GM13976 (cell line): Measurements from ENCODE around the gene HOXA4.

ENCODE experiments used
- DNase-seq: peaks from one replicate; pipeline ENCODE4 v3.0.0; 2012; ENCODE audit warnings: low spot score
- CTCF ChIP-seq: IDR thresholded peaks from 2 replicates; pipeline ENCODE4 v1.5.1; 2012; ENCODE audit warnings: borderline replicate concordance, mild to moderate bottlenecking; ENCODE audit not compliant: insufficient read depth; ENCODE audit errors: extremely low read depth, missing control alignments, control extremely low read depth
- in situ Hi-C: fragments of 300-500 bp; cut with MboI; formaldehyde crosslinking; loops from one replicate; pipeline ENCODE4 v1.12.0; 2022; ENCODE audit warnings: low sequenced_read_pairs, mixed read lengths, inconsistent platforms; ENCODE audit not compliant: unreplicated experiment

The HOXA4 gene

GRCh38 chr7:27176524-27176845, 45.9 kb upstream of the HOXA4 start:
- TF ChIP-seq CTCF = no peak
- DNase-seq = no peak
- in situ Hi-C loops = no loop called here

GRCh38 chr7:27175626-27176523, 45.3 kb upstream of the HOXA4 start:
- no peak for DNase-seq
- TF ChIP-seq CTCF = no peak
- in situ Hi-C loops = no loop called here

GRCh38 chr7:27174874-27175625, 44.5 kb upstream of the HOXA4 start:
- TF ChIP-seq CTCF = no peak
- no peak for DNase-seq

GRCh38 chr7:27173956-27174873, 43.7 kb upstream of the HOXA4 start, which contains the start of gene HOXA10:
TSS of gene HOXA10 (minus strand) at chr7:27174320. CDS start at chr7:27174306, 14 bp downstream.
- in situ Hi-C loops = loop anchor here (25.0 kb wide), 1 partner anchor 662 kb away; no protein-coding TSS in a partner anchor
- TF ChIP-seq CTCF = no peak
- DNase-seq = no peak

More at GRCh38 chr7:27174874-27175625, 44.5 kb upstream of the HOXA4 start:
- in situ Hi-C loops = loop anchor here (25.0 kb wide), 1 partner anchor 663 kb away; no protein-coding TSS in a partner anchor

GRCh38 chr7:27173511-27173955, 43.0 kb upstream of the HOXA4 start:
- in situ Hi-C loops = loop anchor here (25.0 kb wide), 1 partner anchor 661 kb away; no protein-coding TSS in a partner anchor
- TF ChIP-seq CTCF = no peak
- no peak for DNase-seq

GRCh38 chr7:27172823-27173510, 42.4 kb upstream of the HOXA4 start:
- in situ Hi-C loops = loop anchor here (25.0 kb wide), 1 partner anchor 661 kb away; no protein-coding TSS in a partner anchor
- DNase-seq = no peak
- TF ChIP-seq CTCF = no peak
